ENCODE results near the gene VPS37D.

The VPS37D gene

DNA sequence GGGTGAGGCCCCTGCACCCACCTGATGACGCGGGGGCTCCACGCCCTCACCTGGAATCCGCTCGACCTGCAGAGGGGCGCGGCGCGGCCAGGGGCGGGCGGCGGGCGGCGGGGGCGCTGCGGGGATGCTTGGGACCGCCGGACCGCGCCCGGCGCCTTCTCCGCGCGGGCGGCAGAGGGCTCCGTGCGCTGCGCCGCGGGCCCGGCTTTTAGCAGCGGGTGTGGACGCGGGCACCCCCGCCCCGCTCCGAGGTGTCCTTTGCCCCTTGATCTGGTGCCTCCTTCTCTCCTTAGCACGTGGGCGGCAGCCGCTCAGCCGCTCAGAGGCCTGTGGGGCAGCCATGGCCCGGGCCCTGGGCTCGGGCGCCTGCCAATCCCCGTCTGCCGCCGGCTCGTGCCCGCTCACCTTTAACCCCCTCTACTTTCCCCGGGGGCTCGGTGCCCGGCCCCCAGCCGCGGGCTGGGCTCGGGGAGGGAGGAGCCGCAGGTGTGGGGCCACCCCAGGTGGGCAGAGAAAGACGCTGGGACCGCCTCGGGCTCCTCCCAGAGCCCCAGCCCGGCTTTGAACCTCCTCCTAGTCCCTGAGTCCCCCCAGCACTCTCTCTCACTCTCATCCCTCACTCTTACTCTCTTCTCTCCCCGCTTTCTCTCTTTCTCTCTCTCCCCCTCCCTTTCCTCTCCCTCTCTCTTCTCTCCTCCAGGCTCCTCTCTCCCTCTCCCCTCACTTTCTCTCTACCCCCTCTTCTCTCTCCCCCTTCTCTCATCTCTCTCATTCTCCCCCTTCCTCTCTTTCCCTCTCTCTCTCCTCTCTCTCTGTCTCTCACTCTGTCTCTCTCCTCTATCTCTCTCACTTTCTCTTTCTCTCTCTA, 19.7 kb upstream of the VPS37D start (continued):
- peak; percentile 36; the same call in 1 of the 2 replicates for TF ChIP-seq ZFP69B (tag by site-specific recombination; IDR thresholded peaks at IDR 0.05)
- peak; percentile 56; the same call in 1 of the 2 replicates for TF ChIP-seq ZNF701 (tag by site-specific recombination; IDR thresholded peaks at IDR 0.05)
- TF ChIP-seq, protein P1, sequence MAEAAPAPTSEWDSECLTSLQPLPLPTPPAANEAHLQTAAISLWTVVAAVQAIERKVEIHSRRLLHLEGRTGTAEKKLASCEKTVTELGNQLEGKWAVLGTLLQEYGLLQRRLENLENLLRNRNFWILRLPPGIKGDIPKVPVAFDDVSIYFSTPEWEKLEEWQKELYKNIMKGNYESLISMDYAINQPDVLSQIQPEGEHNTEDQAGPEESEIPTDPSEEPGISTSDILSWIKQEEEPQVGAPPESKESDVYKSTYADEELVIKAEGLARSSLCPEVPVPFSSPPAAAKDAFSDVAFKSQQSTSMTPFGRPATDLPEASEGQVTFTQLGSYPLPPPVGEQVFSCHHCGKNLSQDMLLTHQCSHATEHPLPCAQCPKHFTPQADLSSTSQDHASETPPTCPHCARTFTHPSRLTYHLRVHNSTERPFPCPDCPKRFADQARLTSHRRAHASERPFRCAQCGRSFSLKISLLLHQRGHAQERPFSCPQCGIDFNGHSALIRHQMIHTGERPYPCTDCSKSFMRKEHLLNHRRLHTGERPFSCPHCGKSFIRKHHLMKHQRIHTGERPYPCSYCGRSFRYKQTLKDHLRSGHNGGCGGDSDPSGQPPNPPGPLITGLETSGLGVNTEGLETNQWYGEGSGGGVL (tag by site-specific recombination; IDR thresholded peaks at IDR 0.05) = peak; percentile 92
- TF ChIP-seq SP7 (tag by site-specific recombination; IDR thresholded peaks at IDR 0.05) = peak; percentile 23; the same call in 1 of the 2 replicates
- TF ChIP-seq, protein P2, sequence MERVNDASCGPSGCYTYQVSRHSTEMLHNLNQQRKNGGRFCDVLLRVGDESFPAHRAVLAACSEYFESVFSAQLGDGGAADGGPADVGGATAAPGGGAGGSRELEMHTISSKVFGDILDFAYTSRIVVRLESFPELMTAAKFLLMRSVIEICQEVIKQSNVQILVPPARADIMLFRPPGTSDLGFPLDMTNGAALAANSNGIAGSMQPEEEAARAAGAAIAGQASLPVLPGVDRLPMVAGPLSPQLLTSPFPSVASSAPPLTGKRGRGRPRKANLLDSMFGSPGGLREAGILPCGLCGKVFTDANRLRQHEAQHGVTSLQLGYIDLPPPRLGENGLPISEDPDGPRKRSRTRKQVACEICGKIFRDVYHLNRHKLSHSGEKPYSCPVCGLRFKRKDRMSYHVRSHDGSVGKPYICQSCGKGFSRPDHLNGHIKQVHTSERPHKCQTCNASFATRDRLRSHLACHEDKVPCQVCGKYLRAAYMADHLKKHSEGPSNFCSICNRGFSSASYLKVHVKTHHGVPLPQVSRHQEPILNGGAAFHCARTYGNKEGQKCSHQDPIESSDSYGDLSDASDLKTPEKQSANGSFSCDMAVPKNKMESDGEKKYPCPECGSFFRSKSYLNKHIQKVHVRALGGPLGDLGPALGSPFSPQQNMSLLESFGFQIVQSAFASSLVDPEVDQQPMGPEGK (tag by site-specific recombination; IDR thresholded peaks at IDR 0.05) = peak; percentile 77
- TF ChIP-seq, protein P3, sequence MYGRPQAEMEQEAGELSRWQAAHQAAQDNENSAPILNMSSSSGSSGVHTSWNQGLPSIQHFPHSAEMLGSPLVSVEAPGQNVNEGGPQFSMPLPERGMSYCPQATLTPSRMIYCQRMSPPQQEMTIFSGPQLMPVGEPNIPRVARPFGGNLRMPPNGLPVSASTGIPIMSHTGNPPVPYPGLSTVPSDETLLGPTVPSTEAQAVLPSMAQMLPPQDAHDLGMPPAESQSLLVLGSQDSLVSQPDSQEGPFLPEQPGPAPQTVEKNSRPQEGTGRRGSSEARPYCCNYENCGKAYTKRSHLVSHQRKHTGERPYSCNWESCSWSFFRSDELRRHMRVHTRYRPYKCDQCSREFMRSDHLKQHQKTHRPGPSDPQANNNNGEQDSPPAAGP (tag by site-specific recombination; IDR thresholded peaks at IDR 0.05) = 0 out of 2 replicates have a peak, but pooled peaks have one; percentile 14
- TF ChIP-seq, protein P4, sequence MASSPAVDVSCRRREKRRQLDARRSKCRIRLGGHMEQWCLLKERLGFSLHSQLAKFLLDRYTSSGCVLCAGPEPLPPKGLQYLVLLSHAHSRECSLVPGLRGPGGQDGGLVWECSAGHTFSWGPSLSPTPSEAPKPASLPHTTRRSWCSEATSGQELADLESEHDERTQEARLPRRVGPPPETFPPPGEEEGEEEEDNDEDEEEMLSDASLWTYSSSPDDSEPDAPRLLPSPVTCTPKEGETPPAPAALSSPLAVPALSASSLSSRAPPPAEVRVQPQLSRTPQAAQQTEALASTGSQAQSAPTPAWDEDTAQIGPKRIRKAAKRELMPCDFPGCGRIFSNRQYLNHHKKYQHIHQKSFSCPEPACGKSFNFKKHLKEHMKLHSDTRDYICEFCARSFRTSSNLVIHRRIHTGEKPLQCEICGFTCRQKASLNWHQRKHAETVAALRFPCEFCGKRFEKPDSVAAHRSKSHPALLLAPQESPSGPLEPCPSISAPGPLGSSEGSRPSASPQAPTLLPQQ (tag by site-specific recombination; IDR thresholded peaks at IDR 0.05) = peak; percentile 61
- TF ChIP-seq BCL11B (tag by site-specific recombination; IDR thresholded peaks at IDR 0.05; ENCODE audit: low read depth) = 0 out of 2 replicates have a peak, but pooled peaks have one; percentile 23
- TF ChIP-seq MEIS1 (CRISPR knock-in tag; IDR thresholded peaks at IDR 0.05; ENCODE audit: borderline replicate concordance) = no peak
- no peak for TF ChIP-seq HOXC10 (CRISPR knock-in tag; IDR thresholded peaks at IDR 0.05)
- TF ChIP-seq, protein P5, sequence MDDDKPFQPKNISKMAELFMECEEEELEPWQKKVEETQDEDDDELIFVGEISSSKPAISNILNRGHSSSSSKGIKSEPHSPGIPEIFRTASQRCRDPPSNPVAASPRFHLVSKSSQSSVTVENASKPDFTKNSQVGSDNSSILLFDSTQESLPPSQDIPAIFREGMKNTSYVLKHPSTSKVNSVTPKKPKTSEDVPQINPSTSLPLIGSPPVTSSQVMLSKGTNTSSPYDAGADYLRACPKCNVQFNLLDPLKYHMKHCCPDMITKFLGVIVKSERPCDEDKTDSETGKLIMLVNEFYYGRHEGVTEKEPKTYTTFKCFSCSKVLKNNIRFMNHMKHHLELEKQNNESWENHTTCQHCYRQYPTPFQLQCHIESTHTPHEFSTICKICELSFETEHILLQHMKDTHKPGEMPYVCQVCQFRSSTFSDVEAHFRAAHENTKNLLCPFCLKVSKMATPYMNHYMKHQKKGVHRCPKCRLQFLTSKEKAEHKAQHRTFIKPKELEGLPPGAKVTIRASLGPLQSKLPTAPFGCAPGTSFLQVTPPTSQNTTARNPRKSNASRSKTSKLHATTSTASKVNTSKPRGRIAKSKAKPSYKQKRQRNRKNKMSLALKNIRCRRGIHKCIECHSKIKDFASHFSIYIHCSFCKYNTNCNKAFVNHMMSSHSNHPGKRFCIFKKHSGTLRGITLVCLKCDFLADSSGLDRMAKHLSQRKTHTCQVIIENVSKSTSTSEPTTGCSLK (tag by site-specific recombination; IDR thresholded peaks at IDR 0.05) = no peak
- peak; percentile 60 for TF ChIP-seq ZBTB48 (tag by site-specific recombination; IDR thresholded peaks at IDR 0.05)
- TF ChIP-seq EGR2 (tag by site-specific recombination; IDR thresholded peaks at IDR 0.05; ENCODE audit: low read depth) = 0 out of 2 replicates have a peak, but pooled peaks have one; percentile 4
- TF ChIP-seq, protein P6, sequence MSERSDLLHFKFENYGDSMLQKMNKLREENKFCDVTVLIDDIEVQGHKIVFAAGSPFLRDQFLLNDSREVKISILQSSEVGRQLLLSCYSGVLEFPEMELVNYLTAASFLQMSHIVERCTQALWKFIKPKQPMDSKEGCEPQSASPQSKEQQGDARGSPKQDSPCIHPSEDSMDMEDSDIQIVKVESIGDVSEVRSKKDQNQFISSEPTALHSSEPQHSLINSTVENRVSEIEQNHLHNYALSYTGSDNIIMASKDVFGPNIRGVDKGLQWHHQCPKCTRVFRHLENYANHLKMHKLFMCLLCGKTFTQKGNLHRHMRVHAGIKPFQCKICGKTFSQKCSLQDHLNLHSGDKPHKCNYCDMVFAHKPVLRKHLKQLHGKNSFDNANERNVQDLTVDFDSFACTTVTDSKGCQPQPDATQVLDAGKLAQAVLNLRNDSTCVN (tag by site-specific recombination; optimal IDR thresholded peaks at IDR 0.05) = peak; percentile 68
- no peak for TF ChIP-seq ZNF571 (tag by site-specific recombination; IDR thresholded peaks at IDR 0.05)
- TF ChIP-seq GLI2 (tag by site-specific recombination; IDR thresholded peaks at IDR 0.05; ENCODE audit: borderline replicate concordance, low read depth) = no peak
- TF ChIP-seq ZIC2 (tag by site-specific recombination; IDR thresholded peaks at IDR 0.05) = peak; percentile 49
- TF ChIP-seq BCL11A (tag by site-specific recombination; IDR thresholded peaks at IDR 0.05; ENCODE audit: low read depth) = no peak
- TF ChIP-seq ZNF121 (tag by site-specific recombination; IDR thresholded peaks at IDR 0.05) = no peak

Data from HEK293 (cell line).